GM18907 (cell line): Measurements from ENCODE around the gene BNC1.

Experiments
- ATAC-seq: cut with Tn5 transposase; IDR thresholded peaks from one replicate; pipeline ENCODE4 v1.9.1; 2021; ENCODE audit warnings: mild to moderate bottlenecking, moderate library complexity; ENCODE audit not compliant: unreplicated experiment

BNC1 gene, protein sequence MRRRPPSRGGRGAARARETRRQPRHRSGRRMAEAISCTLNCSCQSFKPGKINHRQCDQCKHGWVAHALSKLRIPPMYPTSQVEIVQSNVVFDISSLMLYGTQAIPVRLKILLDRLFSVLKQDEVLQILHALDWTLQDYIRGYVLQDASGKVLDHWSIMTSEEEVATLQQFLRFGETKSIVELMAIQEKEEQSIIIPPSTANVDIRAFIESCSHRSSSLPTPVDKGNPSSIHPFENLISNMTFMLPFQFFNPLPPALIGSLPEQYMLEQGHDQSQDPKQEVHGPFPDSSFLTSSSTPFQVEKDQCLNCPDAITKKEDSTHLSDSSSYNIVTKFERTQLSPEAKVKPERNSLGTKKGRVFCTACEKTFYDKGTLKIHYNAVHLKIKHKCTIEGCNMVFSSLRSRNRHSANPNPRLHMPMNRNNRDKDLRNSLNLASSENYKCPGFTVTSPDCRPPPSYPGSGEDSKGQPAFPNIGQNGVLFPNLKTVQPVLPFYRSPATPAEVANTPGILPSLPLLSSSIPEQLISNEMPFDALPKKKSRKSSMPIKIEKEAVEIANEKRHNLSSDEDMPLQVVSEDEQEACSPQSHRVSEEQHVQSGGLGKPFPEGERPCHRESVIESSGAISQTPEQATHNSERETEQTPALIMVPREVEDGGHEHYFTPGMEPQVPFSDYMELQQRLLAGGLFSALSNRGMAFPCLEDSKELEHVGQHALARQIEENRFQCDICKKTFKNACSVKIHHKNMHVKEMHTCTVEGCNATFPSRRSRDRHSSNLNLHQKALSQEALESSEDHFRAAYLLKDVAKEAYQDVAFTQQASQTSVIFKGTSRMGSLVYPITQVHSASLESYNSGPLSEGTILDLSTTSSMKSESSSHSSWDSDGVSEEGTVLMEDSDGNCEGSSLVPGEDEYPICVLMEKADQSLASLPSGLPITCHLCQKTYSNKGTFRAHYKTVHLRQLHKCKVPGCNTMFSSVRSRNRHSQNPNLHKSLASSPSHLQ

DNA sequence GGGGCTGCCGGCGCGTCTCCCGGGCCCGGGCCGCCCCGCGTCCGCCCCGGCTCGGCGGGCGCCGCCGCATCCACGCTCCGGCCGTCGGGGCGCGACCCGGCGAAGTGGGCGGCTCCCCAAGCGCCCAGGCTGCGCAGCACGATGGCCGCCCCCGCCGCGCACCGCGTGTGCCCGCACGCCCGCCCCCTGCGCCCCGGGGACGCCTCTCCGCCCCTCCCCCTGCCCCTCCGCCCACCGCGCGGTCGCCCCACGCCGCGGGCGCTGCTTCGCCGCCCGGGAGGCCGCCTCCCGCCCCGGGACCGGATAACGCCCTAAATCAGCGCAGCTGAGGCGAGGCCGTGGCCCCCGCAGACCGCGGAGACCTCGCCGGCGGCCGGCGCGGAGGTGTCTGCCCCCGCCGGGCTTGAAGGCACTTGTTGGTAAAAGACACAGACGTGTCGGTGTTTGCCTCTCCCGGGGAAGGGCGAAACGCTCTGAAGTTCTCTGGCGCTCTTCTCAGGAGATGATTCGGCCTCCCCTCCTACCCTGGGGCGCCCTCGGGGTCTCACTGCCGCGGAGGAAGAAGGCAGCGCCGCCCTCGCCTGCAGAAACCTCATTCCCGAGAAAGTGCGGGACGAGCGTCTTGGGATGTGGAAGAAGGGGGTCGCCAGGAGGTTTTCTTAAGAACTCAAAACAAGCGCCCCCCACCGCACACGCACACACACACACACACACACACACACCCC, at the start of gene BNC1:
BNC1 (minus strand) TSS at position 106 of the 725 bp plus-strand sequence; CDS start at position 70, 36 bp downstream.
- ATAC-seq, result no peak

DNA sequence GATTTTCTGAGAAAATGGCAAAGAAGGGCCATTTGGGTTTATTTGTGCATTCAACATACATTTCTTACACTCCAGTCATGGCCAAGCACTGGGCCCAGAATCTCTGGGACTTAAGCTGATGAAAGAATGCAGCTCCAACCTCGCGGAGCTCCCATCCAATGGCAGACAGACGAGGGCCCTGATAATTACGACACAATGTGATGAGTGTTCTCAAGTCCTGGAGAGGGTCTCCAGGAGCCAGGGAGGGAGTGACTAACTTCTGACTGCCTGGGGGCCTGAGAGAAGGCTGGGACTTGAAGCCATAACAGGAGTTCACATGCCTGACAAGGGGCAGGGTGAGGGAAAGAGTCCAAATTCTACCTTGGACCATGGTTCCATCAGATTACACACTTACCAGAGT, 42.6 kb upstream of the BNC1 start:
- ATAC-seq, result no peak

- ATAC-seq, result no peak
Observed at GRCh38 chr15:83324799-83325198, 40.3 kb upstream of the BNC1 start.

- no peak for ATAC-seq
Observed at GRCh38 chr15:83323296-83323711, 38.8 kb upstream of the BNC1 start.

- no peak for ATAC-seq
Observed at GRCh38 chr15:83322691-83323090, 38.2 kb upstream of the BNC1 start.

DNA sequence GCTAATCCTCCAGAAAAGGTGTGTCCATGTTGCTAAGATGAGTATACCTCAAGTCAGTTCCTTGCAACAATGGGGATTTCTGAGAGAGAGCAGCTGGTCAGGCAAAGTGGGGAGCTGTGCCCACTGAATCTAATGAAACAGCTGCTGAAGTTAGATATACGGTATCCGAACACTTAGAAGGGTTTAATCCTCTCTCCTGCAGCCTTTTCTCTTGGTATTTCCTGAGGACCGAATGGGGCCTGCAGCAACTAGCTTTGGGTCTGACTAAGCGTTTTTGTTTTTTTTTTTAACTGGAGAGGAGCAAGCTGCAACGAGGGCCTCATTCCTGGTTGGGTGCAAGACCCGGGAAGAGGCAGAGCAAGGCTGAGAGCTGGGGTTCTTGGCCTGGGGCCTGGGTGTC, 37.6 kb upstream of the BNC1 start:
- no peak for ATAC-seq

GRCh38 chr15:83320844-83321243, 36.4 kb upstream of the BNC1 start:
- ATAC-seq, result no peak

DNA sequence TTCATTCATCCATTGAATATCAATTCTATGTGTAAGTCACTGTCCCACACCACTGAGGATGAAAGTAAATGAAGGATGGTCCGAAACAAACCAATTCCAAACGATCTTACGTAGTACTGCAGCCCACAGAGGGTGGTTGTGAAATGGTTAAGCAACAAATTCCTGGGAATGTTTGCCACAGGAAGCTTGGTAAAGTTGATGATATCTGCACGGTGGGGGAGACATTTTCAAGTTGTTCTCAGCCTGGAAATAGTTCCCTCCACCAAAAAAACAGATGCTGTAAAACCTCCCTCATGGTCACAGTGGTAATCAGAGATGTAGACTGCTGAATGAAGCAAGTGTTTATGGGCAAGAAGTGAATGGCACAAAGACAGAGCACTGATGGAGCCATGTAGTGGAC, 35.9 kb upstream of the BNC1 start:
- no peak for ATAC-seq

- ATAC-seq, result no peak
Observed at GRCh38 chr15:83319771-83320170, 35.3 kb upstream of the BNC1 start.

- ATAC-seq, result no peak
Observed at GRCh38 chr15:83318861-83319415, 34.5 kb upstream of the BNC1 start.

DNA sequence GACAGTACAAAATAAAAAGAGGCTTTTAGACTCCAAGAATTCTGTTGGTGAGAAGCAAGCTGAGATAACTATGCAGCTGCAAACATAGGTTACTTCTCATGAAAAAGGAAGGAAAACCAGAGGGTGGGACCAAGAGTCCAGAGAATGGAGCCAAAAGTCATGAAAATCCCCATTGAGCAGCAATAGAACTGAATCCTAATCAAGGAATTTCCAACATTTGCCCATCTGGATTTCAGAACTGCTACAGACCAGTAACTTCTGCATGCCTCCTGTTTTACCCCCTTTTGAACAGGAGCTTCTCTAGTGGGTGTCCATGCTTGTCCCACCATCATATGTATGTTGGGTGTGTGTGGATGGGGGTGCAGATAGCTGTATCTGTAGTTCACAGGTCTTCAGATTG, 33.6 kb upstream of the BNC1 start:
- ATAC-seq, result no peak

DNA sequence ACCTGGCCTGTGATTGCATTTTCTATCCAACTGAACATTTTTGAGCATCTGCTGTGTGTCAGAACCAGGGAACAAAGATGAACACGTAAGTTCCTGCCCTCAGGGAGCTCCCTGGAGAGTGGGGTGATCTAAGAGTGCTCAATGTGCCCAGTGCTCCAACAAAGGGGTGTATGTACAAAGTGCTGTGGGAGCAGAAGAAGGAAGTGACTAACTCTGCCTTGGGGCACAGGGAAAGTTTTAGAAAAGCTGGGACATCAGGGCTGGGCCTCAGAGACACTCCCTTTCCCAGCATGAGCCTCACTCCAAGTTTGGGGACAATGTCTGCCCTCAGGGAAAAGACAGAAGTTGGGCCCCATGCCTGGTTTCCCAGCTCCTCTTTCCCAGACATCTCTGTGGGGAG, 27.6 kb upstream of the BNC1 start:
- no peak for ATAC-seq

- ATAC-seq, result no peak
Observed at GRCh38 chr15:83310521-83311456, 26.3 kb upstream of the BNC1 start.

- no peak for ATAC-seq
Observed at GRCh38 chr15:83308671-83309070, 24.2 kb upstream of the BNC1 start.

- ATAC-seq, result no peak
Observed at GRCh38 chr15:83306561-83306960, 22.1 kb upstream of the BNC1 start.

- ATAC-seq, result no peak
Observed at GRCh38 chr15:83305704-83306291, 21.3 kb upstream of the BNC1 start.

DNA sequence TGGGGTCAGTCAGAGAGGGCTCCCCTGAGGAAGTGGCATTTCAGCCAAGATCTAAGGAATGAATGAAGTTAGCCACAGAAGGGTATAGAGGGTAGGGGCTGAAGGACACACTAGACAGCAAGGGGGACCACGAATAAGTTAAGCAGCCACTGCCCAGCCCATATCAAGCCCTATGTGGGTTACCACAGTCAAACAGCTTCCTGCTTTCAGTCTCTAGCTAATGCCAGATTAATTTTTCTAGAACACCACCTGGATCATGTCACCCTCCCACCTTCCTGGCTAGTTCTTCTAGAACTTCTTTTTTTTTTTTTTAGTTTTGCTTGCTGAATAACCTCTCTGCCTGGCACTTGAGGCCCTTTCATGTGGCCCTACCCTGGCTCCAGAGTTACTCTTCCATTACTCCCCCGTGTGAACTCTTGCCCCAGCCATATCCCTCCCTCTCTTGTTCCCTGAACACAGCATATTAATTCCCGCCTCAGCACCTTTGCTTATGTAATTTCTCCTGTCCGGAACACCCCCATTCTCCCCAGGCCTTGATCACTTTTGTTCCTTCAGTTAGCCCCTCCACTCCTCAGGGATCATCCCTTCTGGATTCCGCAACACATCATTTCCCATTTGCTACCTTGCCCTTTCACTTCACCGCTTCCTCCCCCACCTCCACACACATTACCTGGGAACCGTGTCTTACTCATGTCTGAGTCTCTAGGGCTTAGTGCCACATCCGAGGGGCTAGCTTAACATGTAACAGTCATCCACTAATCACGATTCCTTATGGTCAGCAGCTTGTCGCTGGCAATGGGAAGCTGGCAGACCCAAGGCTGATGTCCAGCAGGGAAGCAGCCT, 20.6 kb upstream of the BNC1 start:
- ATAC-seq, result no peak

DNA sequence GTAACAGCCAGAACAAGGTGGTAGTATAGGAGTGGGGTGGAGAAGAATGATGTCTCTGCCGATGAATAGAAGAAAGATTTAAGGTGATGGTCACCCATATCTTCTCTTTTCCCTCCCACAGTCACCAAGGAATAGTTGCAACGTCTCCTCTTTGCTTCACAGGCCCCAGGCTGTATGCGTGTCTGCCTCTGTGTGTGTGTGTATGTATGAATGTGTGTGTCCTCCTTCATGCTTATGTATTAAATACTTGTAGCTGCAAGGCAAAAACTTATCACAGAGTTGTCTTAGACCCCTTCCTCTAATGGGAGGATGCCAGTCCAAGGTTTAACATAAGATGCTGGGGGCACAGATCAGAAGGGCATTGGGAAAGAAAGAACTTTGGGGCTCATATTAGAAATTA, 19.1 kb upstream of the BNC1 start:
- no peak for ATAC-seq
